HG03103 (cell line): Measurements from ENCODE around the gene CREB3L4.
"Not testable (repeated sequence)": the region's sequence is repeated elsewhere in the genome, so short reads cannot be mapped to it uniquely, and the experiment has no call there.

Experiments used
- ATAC-seq: cut with Tn5 transposase; IDR thresholded peaks from one replicate; pipeline ENCODE4 v1.9.1; 2021; ENCODE audit warnings: low read depth; ENCODE audit not compliant: unreplicated experiment

Gene CREB3L4

GRCh38 chr1:153981735-153982134, 14.0 kb downstream of the CREB3L4 start:
- ATAC-seq = not testable (repeated sequence)

GRCh38 chr1:153984123-153984894, 16.6 kb downstream of the CREB3L4 start:
- no peak for ATAC-seq

GRCh38 chr1:153985341-153985912, 17.7 kb downstream of the CREB3L4 start:
- ATAC-seq = no peak

GRCh38 chr1:153985941-153986761, 18.4 kb downstream of the CREB3L4 start, which contains the start of gene RAB13:
Gene RAB13, minus strand, starts transcription at chr1:153986339. Its CDS starts 103 bp downstream, at chr1:153986236.
- ATAC-seq = no peak

GRCh38 chr1:153987621-153988020, 19.9 kb downstream of the CREB3L4 start:
- no peak for ATAC-seq

GRCh38 chr1:153990468-153991150, 22.9 kb downstream of the CREB3L4 start, which contains the start of gene RPS27:
Gene RPS27, plus strand, starts transcription at chr1:153990762. Its CDS starts 35 bp downstream, at chr1:153990797.
- peak; percentile 57 for ATAC-seq

- no peak for ATAC-seq
Measured at GRCh38 chr1:153991151-153991630, 23.5 kb downstream of the CREB3L4 start.

GRCh38 chr1:153991806-153992205, 24.1 kb downstream of the CREB3L4 start:
- ATAC-seq = no peak

- no peak for ATAC-seq
Measured at GRCh38 chr1:153995202-153995601, 27.5 kb downstream of the CREB3L4 start.

GRCh38 chr1:153995640-153996039, 27.9 kb downstream of the CREB3L4 start:
- no peak for ATAC-seq

GRCh38 chr1:153996882-153997281, 29.2 kb downstream of the CREB3L4 start:
- ATAC-seq = not testable (repeated sequence)

GRCh38 chr1:154000420-154000819, 32.7 kb downstream of the CREB3L4 start:
- ATAC-seq = no peak

GRCh38 chr1:154006136-154006535, 38.4 kb downstream of the CREB3L4 start:
- no peak for ATAC-seq

GRCh38 chr1:154012129-154012528, 44.4 kb downstream of the CREB3L4 start:
- ATAC-seq = no peak

GRCh38 chr1:154012543-154012942, 44.8 kb downstream of the CREB3L4 start:
- not testable (repeated sequence) for ATAC-seq

- no peak for ATAC-seq
Measured at GRCh38 chr1:154014154-154014907, 46.6 kb downstream of the CREB3L4 start.

GRCh38 chr1:154019269-154019668, 51.6 kb downstream of the CREB3L4 start:
- ATAC-seq = no peak

- no peak for ATAC-seq
Measured at GRCh38 chr1:154019940-154020339, 52.2 kb downstream of the CREB3L4 start.
